GM23338 (cell line): ENCODE results near the gene ARMC9. TPM values are rescaled to one million over a fixed set of nuclear protein-coding genes. Genes with fewer than 3 reads are reported as not detected.

Experiments used
- ATAC-seq: fragments of 200-7000 bp; cut with Tn5 transposase; 3 replicates; pipeline ENCODE4 v1.9.1; 2020
- DNase-seq: peaks from one replicate; pipeline ENCODE4 v3.0.0-alpha.2; 2015; ENCODE audit warnings: low spot score
- H2AFZ ChIP-seq: fragments of 200-600 bp; sonication (generic); 2 replicates; pipeline ENCODE4 v1.8.0; 2016; ENCODE audit warnings: antibody characterized with exemption, mild to moderate bottlenecking, moderate library complexity
- H3F3A ChIP-seq: fragments of 200-600 bp; sonication (generic); replicated peaks from 2 replicates; pipeline ENCODE4 v1.8.0; 2017; ENCODE audit warnings: antibody characterized with exemption, mixed run types, low read depth
- H3K27ac ChIP-seq: fragments of 200-600 bp; sonication (generic); 2 replicates; pipeline ENCODE4 v1.6.1; 2016; ENCODE audit warnings: low read depth
- H3K27me3 ChIP-seq: fragments of 200-600 bp; sonication (generic); 2 replicates; pipeline ENCODE4 v1.8.0; 2016; ENCODE audit warnings: mild to moderate bottlenecking, mixed run types, moderate library complexity; ENCODE audit not compliant: insufficient read depth
- H3K36me3 ChIP-seq: fragments of 200-600 bp; sonication (generic); 2 replicates; pipeline ENCODE4 v1.8.0; 2016; ENCODE audit warnings: mild to moderate bottlenecking; ENCODE audit not compliant: insufficient read depth
- H3K4me1 ChIP-seq: fragments of 200-600 bp; sonication (generic); 2 replicates; pipeline ENCODE4 v1.8.0; 2016; ENCODE audit warnings: mild to moderate bottlenecking, moderate library complexity; ENCODE audit not compliant: insufficient read depth
- H3K4me2 ChIP-seq: fragments of 200-600 bp; sonication (generic); 2 replicates; pipeline ENCODE4 v1.7.1; 2017; ENCODE audit warnings: mixed run types
- H3K4me3 ChIP-seq: fragments of 200-600 bp; sonication (generic); 2 replicates; pipeline ENCODE4 v1.6.1; 2016; ENCODE audit warnings: mixed run types
- H3K79me2 ChIP-seq: fragments of 200-600 bp; sonication (generic); replicated peaks from 2 replicates; pipeline ENCODE4 v1.8.0; 2017; ENCODE audit warnings: mild to moderate bottlenecking; ENCODE audit not compliant: insufficient read depth
- H3K9me2 ChIP-seq: fragments of 200-600 bp; sonication (generic); 2 replicates; pipeline ENCODE4 v1.8.0; 2017; ENCODE audit not compliant: insufficient read depth
- H4K20me1 ChIP-seq: fragments of 200-600 bp; sonication (generic); replicated peaks from 2 replicates; pipeline ENCODE4 v1.8.0; 2017; ENCODE audit warnings: mild to moderate bottlenecking; ENCODE audit not compliant: insufficient read depth
- H3K27ac Mint-ChIP-seq: 2 replicates; pipeline ENCODE4 v1.8.0; 2020; ENCODE audit warnings: inconsistent platforms, mild to moderate bottlenecking, moderate library complexity, mixed read lengths
- H3K27me3 Mint-ChIP-seq: 3 replicates; pipeline ENCODE4 v1.8.0; 2022; ENCODE audit warnings: low read depth, mild to moderate bottlenecking, moderate library complexity, mixed read lengths, inconsistent platforms; ENCODE audit not compliant: insufficient read depth, poor library complexity
- H3K36me3 Mint-ChIP-seq: 3 replicates; pipeline ENCODE4 v1.8.0; 2021; ENCODE audit warnings: low read depth, mild to moderate bottlenecking, inconsistent platforms, moderate library complexity, mixed read lengths
- H3K4me1 Mint-ChIP-seq: 3 replicates; pipeline ENCODE4 v1.8.0; 2020; ENCODE audit warnings: mild to moderate bottlenecking, inconsistent platforms, mixed read lengths
- H3K4me3 Mint-ChIP-seq: 3 replicates; pipeline ENCODE4 v1.8.0; 2021; ENCODE audit warnings: moderate library complexity, mild to moderate bottlenecking, inconsistent platforms, mixed read lengths
- H3K9me3 Mint-ChIP-seq: 3 replicates; pipeline ENCODE4 v1.8.0; 2020; ENCODE audit warnings: moderate library complexity, mild to moderate bottlenecking, inconsistent platforms, mixed read lengths
- EZH2phosphoT487 ChIP-seq: fragments of 200-600 bp; sonication (generic); IDR thresholded peaks from one replicate; pipeline ENCODE4 v1.8.1; 2018; ENCODE audit warnings: antibody characterized with exemption; ENCODE audit not compliant: unreplicated experiment
- polyA plus RNA-seq: library from polyadenylated mRNA; unstranded; fragments of >200 nt; fragmentation: Nextera tagmentation; extraction: Ambion mirVana; gene quantifications from 2 replicates; pipeline ENCODE4 v1.2.1, GENCODE V29; 2016
- total RNA-seq: library from RNA; depleted of rRNA; stranded (reverse); fragments of >200 nt; shearing (Covaris generic); gene quantifications from 2 replicates; pipeline ENCODE4 v1.2.3, GENCODE V29; 2014
- TF ChIP-seq, protein P1 (sequence below): fragments of 250-450 bp; sonication (Bioruptor Pico); IDR thresholded peaks from 2 replicates; pipeline ENCODE4 v1.5.0; 2020; ENCODE audit warnings: mild to moderate bottlenecking, moderate library complexity

ARMC9 gene
- total and polyA plus RNA-seq, 2 experiments from 2014 or later: 29.2 to 56.0 TPM

DNA sequence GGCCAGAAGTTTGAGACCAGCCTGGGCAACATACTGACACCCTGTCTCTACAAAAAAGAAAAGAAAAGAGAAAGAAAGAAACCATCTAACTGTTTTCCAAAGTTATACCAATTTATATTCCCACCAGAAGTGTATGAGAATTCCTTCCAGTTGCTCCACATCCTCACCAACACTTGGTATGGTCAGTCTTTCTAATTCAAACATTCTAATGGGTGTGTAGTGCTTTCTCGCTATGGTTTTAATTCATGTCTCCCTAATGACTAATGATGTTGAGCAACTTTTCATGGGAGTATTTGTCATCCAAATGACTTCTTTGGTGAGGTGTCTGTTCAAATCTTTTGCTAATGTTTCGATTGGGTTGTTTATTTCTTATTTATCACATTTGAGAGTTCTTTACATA, 186.5 kb downstream of the ARMC9 start:
- no peak overlapping the region for H3K4me3 ChIP-seq
- no peak for DNase-seq
- Mint-ChIP-seq H3K9me3 (peaks cover 27% of the 10 kb centered on the region), H3K27ac (no peak overlapping the region), H3K4me1 (peaks cover 19% of the 10 kb centered on the region), H3K27me3 (peaks cover 18% of the 10 kb centered on the region), H3K4me3 (no peak overlapping the region), H3K36me3 (peaks cover 13% of the 10 kb centered on the region)
- no peak overlapping the region for H3K27ac ChIP-seq
- no peaks in the 10 kb centered on the region for H3K79me2 ChIP-seq
- H3K36me3 ChIP-seq: no peaks in the 10 kb centered on the region; the same call in 1 of the 2 replicates
- H4K20me1 ChIP-seq: no peaks in the 10 kb centered on the region
- H3F3A ChIP-seq: no peaks in the 10 kb centered on the region
- no peak overlapping the region for H3K4me2 ChIP-seq
- H3K9me2 ChIP-seq: no peaks in the 10 kb centered on the region
- H3K27me3 ChIP-seq: no peaks in the 10 kb centered on the region
- ATAC-seq: no peak
- no peaks in the 10 kb centered on the region for H3K4me1 ChIP-seq
- TF ChIP-seq EZH2phosphoT487: no peak
- no peak overlapping the region for H2AFZ ChIP-seq

DNA sequence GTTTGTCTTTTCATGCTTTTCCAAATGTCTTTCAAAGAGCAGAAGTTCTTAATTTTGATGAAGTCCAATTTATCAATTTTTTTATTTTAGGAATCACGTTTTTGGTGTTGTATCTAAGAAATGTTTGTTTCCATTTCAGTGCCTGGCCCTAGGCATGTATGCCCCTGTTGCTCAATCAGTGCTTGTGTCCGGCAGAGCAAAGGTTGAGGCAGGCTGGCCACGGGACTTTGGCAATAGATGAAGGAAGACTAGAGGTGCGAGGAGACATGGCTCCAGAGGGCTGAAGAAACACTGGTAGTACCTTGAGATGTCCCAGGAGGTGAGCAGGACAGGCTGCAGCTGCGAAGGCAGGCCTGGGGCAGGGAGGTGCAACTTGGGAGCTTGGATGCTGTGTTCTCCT, 187.0 kb downstream of the ARMC9 start:
- H3K9me2 ChIP-seq: no peaks in the 10 kb centered on the region
- H3K4me2 ChIP-seq: no peak overlapping the region
- no peaks in the 10 kb centered on the region for H3K27me3 ChIP-seq
- H4K20me1 ChIP-seq: no peaks in the 10 kb centered on the region
- no peaks in the 10 kb centered on the region for H3F3A ChIP-seq
- ATAC-seq (no peak), DNase-seq (no peak)
- TF ChIP-seq, protein P1, sequence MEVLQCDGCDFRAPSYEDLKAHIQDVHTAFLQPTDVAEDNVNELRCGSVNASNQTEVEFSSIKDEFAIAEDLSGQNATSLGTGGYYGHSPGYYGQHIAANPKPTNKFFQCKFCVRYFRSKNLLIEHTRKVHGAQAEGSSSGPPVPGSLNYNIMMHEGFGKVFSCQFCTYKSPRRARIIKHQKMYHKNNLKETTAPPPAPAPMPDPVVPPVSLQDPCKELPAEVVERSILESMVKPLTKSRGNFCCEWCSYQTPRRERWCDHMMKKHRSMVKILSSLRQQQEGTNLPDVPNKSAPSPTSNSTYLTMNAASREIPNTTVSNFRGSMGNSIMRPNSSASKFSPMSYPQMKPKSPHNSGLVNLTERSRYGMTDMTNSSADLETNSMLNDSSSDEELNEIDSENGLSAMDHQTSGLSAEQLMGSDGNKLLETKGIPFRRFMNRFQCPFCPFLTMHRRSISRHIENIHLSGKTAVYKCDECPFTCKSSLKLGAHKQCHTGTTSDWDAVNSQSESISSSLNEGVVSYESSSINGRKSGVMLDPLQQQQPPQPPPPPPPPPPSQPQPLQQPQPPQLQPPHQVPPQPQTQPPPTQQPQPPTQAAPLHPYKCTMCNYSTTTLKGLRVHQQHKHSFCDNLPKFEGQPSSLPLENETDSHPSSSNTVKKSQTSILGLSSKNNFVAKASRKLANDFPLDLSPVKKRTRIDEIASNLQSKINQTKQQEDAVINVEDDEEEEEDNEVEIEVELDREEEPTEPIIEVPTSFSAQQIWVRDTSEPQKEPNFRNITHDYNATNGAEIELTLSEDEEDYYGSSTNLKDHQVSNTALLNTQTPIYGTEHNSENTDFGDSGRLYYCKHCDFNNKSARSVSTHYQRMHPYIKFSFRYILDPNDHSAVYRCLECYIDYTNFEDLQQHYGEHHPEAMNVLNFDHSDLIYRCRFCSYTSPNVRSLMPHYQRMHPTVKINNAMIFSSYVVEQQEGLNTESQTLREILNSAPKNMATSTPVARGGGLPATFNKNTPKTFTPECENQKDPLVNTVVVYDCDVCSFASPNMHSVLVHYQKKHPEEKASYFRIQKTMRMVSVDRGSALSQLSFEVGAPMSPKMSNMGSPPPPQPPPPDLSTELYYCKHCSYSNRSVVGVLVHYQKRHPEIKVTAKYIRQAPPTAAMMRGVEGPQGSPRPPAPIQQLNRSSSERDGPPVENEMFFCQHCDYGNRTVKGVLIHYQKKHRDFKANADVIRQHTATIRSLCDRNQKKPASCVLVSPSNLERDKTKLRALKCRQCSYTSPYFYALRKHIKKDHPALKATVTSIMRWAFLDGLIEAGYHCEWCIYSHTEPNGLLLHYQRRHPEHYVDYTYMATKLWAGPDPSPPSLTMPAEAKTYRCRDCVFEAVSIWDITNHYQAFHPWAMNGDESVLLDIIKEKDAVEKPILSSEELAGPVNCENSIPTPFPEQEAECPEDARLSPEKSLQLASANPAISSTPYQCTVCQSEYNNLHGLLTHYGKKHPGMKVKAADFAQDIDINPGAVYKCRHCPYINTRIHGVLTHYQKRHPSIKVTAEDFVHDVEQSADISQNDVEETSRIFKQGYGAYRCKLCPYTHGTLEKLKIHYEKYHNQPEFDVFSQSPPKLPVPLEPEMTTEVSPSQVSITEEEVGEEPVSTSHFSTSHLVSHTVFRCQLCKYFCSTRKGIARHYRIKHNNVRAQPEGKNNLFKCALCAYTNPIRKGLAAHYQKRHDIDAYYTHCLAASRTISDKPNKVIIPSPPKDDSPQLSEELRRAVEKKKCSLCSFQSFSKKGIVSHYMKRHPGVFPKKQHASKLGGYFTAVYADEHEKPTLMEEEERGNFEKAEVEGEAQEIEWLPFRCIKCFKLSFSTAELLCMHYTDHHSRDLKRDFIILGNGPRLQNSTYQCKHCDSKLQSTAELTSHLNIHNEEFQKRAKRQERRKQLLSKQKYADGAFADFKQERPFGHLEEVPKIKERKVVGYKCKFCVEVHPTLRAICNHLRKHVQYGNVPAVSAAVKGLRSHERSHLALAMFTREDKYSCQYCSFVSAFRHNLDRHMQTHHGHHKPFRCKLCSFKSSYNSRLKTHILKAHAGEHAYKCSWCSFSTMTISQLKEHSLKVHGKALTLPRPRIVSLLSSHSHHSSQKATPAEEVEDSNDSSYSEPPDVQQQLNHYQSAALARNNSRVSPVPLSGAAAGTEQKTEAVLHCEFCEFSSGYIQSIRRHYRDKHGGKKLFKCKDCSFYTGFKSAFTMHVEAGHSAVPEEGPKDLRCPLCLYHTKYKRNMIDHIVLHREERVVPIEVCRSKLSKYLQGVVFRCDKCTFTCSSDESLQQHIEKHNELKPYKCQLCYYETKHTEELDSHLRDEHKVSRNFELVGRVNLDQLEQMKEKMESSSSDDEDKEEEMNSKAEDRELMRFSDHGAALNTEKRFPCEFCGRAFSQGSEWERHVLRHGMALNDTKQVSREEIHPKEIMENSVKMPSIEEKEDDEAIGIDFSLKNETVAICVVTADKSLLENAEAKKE (CRISPR knock-in tag): no peak
- peaks cover 18% of the 10 kb centered on the region for H3K27me3 Mint-ChIP-seq
- H3K36me3 Mint-ChIP-seq: peaks cover 13% of the 10 kb centered on the region
- no peaks in the 10 kb centered on the region for H3K4me1 ChIP-seq
- H3K4me3 Mint-ChIP-seq: no peak overlapping the region
- no peak overlapping the region for H3K4me3 ChIP-seq
- H3K27ac ChIP-seq: no peak overlapping the region
- peaks cover 27% of the 10 kb centered on the region for H3K9me3 Mint-ChIP-seq
- no peaks in the 10 kb centered on the region; the same call in 1 of the 2 replicates for H3K36me3 ChIP-seq
- H3K27ac Mint-ChIP-seq: no peak overlapping the region
- no peak overlapping the region for H2AFZ ChIP-seq
- H3K79me2 ChIP-seq: no peaks in the 10 kb centered on the region
- peaks cover 19% of the 10 kb centered on the region for H3K4me1 Mint-ChIP-seq
